HG02678 (cell line): ENCODE measurements around the gene HSPA9.

Experiments
- ATAC-seq: cut with Tn5 transposase; IDR thresholded peaks from one replicate; pipeline ENCODE4 v1.9.1; 2021; ENCODE audit warnings: mild to moderate bottlenecking, moderate library complexity; ENCODE audit not compliant: unreplicated experiment

Gene HSPA9

DNA sequence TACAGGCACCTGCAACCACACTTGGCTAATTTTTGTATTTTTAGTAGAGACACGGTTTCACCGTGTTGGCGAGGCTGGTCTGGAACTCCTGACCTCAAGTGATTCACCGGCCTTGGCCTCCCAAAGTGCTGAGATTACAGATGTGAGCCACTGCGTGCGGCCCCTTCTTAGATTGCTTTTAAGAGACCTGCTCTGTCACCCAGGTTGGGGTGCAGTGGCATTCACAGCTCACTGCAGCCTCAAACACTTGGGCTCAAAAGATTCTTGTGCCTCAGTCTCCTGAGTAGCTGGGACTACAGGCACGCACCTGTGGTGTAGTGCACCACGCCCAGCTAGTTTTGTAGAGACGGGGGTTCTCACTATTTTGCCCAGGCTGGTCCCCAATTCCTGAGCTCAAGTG is 11.0 kb downstream of the HSPA9 start:
- ATAC-seq, result no peak

DNA sequence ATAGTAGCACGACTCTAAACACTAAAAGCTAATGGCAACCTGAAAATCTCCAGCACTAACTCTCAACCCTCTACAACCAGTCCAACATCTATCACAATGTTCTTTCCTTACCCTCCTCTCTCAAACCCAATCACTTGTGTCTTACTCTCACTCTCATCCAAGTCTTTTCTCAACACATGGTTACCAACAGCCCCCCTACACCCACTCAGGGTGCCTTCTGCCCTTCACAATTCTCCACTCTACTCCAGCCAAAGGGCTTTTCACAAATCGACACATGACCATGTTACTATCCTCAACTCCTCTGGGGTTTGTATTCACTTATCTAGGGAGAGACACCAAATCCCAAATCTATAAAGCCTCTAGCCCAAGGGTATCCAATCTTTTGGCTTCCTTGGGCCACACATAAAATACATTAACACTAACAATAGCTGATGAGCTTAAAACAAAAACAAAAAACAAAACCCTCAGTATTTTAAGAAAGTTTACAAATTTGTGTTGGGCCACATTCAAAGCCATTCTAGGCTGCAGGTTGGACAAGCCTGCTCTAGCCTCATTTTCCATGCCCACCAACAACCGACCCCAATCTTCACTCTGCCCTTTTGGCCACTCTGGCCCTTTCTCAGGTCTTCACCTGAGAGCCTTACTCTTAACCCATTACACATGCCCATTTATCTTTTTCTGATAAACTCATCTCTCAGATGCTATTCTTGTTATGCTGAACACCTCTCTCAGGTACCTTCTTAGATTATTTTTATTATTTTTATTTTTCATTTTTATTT is 11.7 kb downstream of the HSPA9 start:
- ATAC-seq, result no peak

DNA sequence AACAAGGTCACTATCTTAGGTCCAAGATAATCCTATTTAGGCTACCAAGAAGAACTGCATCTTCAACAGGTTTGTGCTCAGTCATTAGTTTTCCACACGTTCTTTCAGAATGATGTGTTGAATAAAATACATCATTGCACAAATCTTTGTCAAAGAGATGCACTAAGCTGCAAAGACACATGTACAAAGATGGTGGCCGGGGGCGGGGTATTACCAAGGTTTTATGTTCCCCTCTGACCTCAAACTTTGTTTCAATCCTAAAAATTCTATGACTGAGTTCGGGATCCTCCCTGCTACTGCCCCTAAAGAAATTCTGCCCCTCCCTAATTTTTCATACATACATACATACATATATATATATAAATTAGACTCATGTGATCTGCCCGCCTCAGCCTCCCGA is 14.2 kb downstream of the HSPA9 start:
- no peak for ATAC-seq

- ATAC-seq, result no peak
Measured at GRCh38 chr5:138559937-138560336, 15.3 kb downstream of the HSPA9 start.

DNA sequence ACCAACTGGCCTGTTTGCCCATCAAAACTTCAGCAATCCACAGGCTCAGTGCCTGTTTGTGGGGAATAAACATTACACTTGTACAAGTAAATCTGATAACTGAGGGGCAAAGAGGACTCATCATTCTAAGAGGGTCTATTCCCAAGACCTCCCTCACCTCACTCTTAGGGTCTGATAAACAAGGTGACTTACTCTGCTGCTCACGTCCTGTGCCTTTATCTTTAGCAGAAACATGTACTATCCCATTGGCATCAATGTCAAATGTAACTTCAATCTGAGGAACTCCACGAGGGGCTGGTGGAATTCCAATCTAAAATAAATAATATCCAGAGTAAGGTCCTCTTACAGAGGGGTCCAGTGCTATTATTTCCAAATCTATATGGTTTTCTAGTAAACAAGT is 17.5 kb downstream of the HSPA9 start:
- ATAC-seq, result no peak

DNA sequence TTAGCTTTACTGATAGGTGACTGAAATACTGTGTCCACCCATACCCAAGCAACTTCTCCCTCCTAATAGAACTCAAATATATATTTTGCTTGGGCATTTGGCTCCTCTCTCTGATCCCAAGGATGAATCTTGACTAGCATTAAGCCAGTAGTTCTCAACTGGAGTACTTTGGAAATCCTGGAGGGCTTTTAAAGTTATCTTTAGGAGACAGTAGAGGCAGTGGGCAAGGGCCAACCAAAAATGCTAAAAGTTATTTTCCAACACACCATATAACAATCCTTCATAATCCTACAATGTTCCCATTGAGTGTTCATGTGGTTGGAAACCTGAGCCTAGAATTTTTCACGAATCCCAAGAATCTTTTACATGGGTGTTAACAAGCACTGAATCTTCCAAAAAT is 21.1 kb downstream of the HSPA9 start:
- ATAC-seq, result no peak

- ATAC-seq, result no peak
Measured at GRCh38 chr5:138553437-138554095, 21.6 kb downstream of the HSPA9 start.

GRCh38 chr5:138552657-138553056 is 22.5 kb downstream of the HSPA9 start:
- no peak for ATAC-seq

DNA sequence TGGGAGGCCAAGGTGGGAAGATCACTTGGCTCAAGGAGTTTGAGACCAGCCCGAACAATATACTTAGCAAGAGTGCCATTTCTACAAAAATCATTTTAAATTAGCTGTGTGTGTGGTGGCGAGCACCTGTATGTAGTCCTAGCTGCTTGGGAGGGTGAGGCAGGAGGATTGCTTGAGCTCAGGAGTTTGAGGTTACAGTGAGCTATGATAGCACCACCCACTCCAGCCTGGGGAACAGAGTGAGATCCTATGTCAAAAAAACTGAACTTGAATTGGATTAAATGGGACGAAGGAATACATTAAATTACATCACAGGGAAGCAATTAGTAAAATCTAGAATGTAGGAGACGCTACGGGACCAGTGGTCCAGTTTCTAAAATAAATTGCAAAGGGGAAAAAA is 25.8 kb downstream of the HSPA9 start:
- no peak for ATAC-seq

DNA sequence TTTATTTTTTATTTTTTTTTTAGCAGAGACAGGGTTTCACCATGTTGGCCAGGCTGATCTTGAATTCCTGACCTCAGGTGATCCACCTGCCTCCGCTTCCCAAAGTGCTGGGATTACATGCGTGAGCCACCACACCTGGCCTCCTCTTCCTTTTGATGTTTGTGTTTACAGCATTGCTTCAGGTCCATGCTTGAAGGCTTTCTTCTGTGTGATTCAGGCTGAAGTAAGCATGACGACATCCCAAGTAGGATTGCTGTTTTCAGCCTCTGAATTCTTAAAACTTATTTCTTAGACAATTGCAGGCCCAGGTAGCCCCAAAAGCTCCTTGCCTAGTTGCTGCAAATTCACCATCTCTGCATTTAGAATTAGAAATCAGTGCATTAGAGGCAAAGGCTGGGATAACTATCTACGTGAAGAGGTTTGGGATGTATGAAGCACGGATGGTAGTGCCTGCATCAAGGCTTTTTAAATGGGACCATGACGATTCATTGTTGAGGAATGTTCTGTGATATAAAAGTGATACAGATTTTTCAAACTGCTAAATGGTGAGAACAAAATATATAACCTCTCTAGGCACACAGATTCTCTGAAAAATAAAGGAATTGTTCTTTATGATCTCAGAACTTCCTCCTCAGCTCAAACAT is 29.2 kb downstream of the HSPA9 start:
- no peak for ATAC-seq

DNA sequence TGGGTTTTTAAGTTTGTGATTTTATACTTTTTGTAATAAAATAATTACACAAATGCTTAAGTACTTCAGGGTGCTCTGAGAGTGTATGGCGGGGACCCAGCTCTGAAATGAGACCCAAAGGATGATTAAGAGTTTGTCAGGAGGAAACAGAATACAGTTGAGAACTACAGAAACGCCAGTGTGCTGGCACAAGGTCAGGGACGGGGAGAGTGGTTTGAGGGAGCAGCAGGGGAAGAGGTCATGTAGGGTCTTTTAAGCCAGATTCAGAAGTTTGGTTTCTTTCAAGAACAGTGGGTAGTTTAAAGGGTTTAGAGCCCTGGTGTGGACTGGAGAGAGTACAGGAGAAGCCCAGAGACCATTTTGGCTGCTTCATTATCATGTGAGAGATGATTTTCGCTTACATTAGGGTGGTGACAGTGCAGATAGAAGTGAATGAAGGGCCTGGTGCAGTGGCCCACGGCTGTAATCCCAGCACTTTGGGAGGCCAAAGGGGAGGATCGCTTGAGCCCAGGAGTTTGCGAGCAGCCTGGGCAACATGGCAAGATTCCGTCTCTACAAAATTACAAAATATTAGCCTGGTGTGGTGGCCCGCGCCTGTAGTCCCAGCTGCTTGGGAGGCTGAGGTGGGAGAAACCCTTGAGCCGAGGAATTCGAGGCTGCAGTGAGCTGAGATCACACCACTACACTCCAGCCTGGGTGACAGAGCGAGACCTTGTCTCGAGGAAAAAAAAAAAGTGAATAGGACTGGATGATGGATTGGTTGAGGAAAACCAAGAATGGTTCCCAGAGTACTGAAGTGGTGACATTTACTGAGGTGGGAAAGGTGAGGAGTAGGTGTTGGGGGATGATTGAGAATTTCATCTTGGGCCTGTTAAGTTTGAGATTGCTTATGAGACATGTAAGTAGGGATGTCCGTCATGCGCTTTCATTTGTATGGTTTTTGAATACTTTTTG is 30.7 kb downstream of the HSPA9 start:
- no peak for ATAC-seq

GRCh38 chr5:138543730-138544104 is 31.5 kb downstream of the HSPA9 start:
- ATAC-seq, result peak; percentile 34

DNA sequence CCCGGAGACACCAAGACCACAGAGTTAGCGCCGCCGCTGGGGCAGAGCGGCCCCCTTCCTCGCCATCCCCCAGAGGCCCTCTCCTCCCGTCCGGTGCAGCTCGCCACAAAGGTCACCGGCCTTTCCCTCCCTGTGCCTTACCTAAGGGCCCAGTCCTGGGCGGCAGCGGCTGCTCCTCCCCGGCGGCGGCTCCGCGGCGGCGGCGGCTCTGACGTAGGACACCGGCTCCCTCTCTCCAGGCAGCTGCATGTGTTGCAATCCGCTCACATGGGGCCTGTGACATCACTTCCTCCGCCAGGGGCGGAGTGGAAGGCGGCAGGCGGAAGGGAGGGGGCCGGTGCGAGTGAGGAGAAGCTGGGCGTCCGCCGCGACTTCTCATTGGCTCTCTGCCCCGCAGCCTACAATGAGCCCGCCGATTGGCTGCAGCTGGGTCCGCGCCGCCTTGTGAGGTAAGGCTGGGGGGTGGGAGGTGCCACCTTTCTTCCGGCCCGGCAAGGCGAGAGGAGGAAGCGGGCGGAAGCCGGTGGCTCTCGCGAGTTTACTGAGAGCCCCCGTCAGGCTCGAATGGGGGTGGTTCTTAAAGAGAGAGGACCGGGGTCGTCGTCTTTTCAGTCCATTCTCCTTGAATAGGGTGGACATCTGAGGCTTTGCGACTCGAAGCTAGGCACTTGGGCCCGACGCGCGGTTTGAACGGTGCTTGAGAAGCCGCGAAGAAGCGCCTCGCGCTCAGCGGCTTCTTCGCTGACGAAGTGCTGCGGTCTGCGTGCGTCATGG is 32.1 kb downstream of the HSPA9 start, which contains the start of gene ETF1:
TSS of gene ETF1 (minus strand) at position 281 of the 774 bp plus-strand sequence. CDS start 318 bp downstream, outside the sequence.
- ATAC-seq, result peak; percentile 92

DNA sequence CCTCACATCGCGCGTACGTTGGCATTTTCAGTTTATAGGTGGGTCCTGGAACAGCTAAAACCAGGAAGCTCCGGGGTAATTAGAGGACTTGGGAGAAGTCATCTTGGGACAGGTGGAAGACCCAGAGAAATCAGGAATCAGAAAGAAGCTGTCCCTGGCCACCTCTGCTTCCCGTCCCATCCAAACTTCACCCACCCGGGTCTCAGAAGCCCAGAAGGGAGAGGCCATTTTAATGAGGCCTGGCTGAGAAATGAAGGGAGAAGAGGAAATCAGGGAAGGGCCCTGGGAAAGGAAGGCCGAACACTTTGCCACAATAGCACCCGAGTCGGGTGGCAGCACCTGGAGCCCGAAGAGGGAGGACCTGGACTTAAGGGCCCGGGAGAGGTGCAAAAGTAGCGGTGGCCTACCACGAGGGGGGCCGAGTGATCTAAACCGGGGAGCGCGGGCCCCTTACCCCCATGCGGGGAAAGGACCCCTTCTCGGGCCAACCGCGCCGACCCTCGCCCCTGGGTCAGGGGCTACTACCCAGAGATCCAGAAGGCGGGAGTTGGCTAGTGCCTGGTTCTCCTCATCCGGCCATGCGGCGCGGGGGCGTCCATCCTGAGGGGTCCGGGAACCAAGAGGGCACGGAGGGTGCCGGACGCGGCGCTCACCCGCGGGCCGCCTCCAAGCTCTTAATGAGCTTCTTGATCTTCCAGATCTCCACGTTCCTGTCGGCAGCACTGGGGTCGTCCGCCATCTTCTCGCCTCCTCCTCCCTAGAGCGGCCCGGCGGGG is 32.8 kb downstream of the HSPA9 start:
- ATAC-seq, result no peak

GRCh38 chr5:138541511-138542179 is 33.6 kb downstream of the HSPA9 start:
- ATAC-seq, result no peak

DNA sequence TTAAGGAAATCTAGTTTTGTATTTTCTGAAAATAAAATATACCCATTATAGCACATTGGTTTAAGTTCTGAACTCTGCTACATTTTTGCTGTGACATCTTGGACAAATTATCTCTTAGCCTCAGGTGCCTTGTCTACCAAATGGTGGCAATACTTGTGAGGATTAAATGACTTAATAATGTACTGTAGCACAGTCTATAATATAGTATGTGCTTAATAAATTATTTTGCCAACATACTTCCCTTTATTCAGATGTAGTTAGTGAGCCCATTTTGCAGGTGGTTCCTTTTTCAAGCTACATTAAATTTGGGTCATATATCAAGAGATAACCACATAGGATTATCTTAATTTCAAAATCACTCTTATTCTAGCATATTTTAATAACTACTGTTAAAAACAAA is 35.4 kb downstream of the HSPA9 start:
- no peak for ATAC-seq

GRCh38 chr5:138538943-138539627 is 36.1 kb downstream of the HSPA9 start:
- ATAC-seq, result no peak

- ATAC-seq, result no peak
Measured at GRCh38 chr5:138536665-138537315, 38.4 kb downstream of the HSPA9 start.
